DMS79 (cell line): Measurements from ENCODE around the gene HMCN1.
"Not testable (repeated sequence)": the region's sequence is repeated elsewhere in the genome, so short reads cannot be mapped to it uniquely, and the experiment has no call there.

ENCODE experiments used
- DNase-seq: peaks from one replicate; lab custom pipeline; 2025; lab: John Stamatoyannopoulos, UW

Gene HMCN1

DNA sequence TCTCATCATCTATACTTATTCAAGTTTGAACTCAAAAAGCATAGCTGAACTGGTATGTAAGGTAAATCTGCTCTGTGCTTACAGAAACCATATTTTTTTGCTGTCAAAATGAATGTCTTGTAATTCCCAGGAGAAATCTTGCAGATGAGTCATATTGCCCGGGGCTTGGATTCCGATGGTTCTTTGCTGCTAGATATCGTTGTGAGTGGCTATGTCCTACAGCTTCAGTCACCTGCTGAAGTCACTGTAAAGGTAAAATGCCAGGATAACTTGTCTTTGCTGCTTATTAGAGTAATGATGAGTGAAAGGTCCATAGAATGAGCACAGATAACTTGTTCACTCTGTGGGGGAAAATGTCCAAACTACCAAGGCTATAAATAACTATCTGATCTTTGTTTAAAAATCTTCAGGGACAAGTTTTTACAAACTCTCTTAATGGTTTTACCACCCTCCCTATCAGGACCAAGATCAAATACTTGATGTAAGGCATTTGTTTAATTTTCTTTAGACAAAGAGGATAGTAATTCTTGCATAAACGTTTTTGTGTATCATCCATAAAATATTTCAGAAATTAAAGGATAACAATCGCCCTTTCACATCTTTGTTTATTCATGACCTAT lies 418.5 kb downstream of the HMCN1 start:
- no peak for DNase-seq

DNA sequence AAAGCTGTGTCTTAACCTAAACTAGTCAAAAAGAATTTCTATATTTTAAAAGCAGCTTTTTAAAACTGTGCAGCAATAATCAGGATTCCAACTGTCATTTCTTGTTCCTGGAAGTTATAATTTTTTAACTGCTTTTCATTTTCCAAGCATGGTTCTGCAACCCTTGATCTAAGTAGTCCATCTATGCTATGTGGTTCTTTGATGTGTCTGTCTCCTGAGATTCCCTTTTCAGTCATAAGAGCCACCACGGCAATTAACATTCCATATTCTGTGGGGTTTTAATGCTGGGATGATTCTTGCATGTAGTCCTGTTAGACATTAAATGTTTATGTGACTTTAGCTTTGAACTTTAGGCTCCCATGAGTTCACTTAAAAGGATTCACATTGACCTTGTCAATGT lies 420.5 kb downstream of the HMCN1 start:
- DNase-seq: no peak

DNA sequence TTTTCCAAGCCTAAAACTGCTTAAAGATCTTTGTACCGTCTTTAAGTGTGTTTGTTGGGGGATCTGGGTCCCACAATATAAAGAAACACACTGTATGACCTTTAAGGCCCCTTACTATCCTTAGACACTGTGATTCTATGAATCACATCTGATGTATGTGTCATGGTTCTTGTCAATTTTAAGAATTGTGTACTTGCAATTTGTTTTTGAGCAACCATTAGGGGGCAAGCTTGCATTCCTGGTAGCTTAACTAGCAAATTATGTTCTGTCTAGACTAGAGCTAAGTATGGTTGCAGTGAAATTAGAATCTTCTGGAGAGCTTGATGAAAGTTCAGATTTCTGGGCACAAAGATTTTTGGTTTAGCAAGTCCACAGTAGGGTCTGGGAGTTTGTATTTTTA lies 421.4 kb downstream of the HMCN1 start:
- DNase-seq: no peak

DNA sequence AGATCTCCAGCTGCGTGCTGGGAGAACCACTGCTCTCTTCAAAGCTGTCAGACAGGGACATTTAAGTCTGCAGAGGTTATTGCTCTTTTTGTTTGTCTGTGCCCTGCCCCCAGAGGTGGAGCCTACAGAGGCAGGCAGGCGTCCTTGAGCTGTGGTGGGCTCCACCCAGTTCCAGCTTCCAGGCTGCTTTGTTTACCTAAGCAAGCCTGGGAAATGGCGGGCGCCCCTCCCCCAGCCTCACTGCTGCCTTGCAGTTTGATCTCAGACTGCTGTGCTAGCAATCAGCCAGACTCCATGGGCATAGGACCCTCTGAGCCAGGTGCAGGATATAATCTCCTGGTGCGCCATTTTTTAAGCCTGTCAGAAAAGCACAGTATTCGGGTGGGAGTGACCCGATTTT lies 428.7 kb downstream of the HMCN1 start:
- DNase-seq: not testable (repeated sequence)

DNA sequence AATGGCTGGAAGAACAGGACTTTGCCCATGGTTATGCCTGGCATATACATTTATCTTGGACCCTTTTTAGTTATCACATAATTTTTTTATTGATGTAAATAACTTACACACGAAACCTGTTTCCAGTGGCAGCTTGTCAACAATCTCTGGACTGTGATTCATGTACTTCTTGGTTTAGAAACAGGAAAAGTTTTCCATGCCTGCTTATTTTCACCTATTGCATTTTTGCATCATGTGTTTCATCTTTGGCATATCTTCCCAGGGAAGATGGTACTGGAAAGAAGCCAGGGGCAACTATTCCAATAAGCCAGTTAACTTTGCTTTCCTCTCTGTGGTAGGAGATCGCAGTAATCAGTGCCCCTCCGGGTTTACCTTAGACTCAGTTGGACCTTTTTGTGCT lies 430.6 kb downstream of the HMCN1 start:
- DNase-seq: no peak

DNA sequence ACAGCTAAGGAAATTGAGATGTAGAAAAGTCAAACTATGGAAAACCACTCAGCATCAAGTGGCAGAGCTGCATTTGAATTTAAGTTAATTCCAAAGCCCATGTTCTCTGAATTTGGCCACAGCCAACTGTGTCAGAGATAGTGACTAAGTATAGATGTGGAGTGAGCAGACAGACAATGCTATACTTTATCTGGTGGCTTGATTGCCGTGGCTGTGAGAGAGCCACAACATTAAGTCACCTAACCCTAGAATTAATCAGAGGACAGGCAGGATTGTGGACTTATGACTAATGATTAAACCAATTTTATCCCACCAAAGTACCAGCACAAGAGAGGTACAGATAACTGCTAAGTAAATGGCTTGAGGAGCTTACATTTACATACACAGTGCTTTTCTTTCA lies 431.1 kb downstream of the HMCN1 start:
- DNase-seq: no peak

DNA sequence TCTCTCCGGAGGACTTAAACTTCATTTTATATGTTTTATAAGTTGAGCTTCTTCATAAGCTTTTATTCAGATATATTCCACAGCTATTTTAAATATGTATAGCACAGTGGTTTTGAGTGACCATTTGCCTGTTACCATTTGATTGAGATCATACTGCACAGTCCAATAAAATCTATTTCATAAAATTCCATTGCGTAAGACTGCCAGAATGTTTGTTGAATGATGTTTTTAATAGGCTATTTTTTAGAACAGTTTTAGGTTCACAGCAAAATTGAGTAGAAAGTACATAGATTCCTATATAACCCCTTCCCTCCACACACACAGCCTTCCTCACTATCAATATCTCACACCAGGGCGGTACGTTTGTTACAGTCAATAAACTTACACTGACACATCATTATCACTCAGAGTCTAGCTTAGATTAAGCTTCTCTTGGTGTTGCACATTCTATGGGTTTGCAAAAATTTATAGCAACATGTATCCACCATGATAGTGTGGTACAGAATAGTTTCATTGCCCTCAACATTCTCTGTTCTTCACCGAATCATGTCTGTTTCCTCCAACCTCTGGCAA lies 433.0 kb downstream of the HMCN1 start:
- no peak for DNase-seq

DNA sequence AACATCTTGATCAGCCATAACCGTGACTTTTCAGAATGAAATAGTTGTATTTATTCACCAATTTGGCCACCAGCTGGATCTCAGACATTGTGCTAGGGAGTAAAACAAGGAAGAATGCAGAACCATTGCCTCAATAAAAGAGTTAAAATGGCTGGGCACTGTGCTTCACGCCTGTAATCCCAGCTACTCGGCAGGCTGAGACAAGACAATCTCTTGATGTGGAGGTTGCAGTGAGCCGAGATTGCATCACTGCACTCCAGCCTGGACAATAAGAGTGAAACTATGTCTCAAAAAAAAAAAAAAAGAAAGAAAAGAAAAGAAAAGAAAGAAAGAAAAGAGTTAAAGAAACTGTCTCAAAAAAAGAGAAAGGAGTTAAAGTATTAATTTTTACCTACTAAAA lies 441.4 kb downstream of the HMCN1 start:
- no peak for DNase-seq

DNA sequence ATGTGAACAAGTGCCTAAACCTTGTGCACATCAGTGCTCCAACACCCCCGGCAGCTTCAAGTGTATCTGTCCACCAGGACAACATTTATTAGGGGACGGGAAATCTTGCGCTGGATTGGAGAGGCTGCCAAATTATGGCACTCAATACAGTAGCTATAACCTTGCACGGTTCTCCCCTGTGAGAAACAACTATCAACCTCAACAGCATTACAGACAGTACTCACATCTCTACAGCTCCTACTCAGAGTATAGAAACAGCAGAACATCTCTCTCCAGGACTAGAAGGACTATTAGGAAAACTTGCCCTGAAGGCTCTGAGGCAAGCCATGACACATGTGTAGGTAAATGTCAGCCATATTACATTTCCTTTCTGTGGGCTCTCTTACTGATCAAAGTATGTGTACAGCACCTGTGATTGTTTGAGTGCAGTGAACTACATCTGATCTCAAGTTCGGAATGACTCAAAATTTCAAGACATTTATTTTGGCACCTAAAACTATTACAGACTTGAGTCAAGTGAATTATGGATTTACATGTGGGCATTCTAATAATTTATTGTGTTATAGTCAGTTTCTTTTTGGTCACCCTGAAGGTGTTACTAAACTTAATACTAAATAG lies 444.3 kb downstream of the HMCN1 start:
- no peak for DNase-seq

DNA sequence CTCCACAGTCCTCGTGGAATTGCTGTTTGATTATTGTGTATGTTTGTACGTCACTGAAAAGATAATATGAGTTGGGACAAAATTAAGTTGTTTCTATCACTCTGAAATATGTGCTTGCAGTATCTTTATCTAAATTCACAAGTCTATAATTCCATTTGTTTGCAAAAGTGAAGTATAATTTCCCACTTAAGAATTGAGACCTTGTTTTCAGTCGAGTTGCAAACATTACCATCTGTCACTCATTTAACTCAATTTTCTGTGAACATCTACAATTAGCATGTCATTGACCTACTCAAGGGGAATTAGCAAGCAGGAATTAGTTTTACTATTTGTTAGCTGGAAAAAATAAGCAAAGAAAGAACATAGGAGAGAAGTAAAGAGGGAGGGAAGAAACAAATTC lies 445.0 kb downstream of the HMCN1 start:
- DNase-seq: no peak

DNA sequence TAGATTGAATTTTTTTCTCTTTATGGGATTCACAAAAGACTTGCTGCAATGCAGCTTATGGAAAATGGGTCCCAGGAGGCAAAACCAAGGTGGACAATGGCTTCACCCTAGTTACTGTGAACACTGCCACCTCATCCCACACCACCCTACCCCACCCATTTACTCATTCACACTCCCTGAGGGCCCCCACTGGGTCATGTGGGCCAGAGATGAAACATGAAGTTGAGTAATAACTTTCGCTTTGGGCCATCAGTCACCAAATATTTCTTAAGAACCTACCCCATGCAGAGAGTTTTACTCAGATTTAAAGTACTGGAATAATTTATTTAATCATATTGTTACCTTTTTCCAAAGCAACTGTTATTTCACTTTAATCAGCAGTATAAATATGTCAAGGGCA lies 449.0 kb downstream of the HMCN1 start:
- no peak for DNase-seq

DNA sequence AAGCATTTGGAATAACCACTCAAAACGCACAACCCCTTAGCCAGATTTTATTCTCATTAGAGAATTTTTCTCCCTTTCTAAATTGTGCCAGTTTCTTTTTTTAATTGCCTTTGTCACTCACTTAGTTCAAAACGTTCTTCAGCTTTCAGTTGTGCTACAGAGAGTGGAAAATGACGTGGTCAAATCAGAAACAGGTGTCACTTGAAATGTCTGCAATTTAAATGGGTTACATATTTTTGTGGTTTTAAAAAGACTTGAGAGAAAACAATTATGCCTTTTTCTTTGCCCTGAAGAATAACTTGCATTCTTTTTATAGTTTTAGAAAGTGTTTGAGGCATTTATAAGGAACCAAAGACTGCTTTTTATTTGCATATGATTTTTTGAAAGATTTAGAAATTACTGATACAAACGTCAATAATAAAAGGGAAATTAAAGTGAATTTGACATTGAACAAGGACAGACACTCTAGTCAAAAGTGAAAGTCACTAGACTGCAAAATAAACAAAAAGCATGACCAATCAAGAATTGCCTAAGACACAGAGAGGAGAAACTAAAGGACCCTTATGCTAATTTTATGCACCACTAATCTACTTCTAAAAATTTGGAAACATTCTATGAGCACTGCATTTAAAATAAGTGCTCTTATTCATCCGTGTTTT lies 449.9 kb downstream of the HMCN1 start:
- DNase-seq: peak; percentile 42

DNA sequence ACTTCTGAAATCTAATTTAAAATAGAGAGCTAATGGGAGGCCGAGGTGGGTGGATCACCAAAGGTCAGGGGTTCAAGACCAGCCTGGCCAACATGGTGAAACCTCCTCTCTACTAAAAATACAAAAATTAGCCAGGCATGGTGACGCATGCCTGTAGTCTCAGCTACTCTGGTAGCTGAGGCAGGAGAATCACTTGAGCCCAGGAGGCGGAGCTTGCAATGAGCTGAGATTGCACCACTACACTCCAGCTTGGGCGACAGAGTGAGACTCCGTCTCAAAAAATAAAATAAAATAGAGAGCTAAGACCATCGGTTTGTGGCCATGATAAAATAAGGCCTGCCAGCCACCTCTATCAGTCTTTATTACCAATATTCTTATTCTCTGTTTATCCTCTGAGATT lies 452.1 kb downstream of the HMCN1 start:
- DNase-seq: not testable (repeated sequence)

DNA sequence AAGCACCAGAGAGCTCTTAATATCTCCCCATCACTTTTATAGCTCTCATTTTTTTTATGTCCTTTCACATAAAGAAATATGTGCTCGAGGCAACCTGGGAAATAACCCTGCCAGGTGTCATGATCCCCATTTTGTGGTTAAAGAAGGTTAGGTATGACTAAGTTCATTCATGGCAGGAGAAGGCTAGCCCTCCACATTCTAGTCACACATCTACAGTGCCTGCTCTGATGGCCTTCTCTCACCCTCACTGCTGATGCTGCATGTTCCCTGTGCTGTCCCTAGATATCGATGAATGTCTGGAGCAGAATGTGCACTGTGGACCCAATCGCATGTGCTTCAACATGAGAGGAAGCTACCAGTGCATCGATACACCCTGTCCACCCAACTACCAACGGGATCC lies 453.4 kb downstream of the HMCN1 start:
- no peak for DNase-seq

DNA sequence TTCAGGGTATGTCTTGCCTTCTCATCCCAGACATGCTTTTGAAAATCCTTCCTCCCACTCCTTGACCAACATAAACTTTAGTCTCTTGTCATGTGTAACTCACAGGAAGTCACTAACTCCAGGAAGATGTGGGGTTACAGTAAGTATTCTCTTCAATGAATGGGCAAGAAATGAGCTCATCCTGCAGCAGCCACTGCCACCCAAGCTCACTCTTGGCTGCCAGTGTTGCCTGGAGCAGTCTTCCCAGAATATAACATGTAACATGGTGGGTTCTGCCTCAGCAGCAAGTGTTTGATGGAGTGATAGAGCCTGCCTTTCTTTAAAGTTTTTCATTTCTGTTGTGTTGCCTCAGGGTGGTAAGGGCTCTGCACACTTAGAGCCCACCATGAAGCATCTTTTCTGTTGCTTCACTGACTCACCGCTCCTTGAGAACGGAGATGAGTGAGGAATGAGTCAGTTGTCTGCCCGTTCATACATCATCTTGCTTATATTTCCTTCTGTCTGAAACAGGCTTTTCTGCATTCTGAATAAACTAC lies 453.9 kb downstream of the HMCN1 start:
- DNase-seq: no peak

DNA sequence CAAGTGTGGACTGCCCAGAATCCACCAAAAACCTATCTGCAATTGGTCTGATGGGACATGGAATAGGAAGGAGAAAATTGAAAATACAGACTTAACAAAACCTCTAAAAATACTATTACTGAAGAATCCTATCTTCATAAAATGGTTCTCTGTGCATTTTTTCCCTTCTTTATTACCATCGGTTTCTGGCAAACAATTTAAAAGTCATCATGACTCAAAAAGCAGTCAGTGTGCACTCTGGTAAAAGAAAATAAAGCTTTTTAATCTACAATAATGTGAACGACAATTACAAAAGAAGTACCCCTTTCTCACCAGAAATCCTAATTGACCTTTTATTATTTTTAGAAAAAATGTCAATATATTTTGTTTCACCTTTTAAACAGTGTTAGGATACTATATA lies 454.5 kb downstream of the HMCN1 start:
- DNase-seq: no peak

DNA sequence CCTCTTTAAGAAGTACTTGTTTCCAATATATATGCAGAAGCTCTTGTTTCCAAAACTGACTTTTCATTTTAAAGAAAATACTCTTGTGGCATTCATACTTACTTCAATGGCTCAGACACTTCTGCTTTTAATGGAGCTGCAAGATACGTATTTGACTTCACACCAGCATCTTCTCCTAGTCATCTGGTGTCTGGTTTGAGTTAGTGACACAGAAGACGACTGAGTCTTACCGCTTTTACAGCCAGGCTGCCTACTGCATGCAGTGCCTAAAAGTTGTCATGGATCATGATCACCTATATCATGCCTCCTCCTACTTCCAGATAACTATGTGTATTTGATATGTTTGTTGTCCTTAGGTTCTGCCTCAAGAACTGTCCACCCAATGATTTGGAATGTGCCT lies 455.0 kb downstream of the HMCN1 start:
- DNase-seq: no peak

DNA sequence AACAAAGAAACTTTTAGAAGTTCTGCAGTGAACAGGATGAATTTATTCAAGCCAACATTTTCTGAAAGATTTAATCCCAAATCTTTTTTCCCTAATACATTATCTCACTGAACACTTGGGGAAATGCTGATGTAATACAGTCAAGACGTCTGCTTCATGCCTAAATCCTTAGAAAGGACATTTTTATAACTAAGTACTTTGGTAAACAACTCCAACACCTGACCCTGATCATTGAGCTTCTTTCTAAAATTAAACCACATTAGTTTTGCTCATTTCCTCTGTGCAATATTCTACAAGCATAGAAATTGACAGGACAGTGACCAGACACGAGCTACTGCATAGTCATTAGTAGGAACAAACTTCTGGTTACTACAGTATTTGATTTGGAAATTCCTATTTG lies 457.3 kb downstream of the HMCN1 start:
- no peak for DNase-seq

DNA sequence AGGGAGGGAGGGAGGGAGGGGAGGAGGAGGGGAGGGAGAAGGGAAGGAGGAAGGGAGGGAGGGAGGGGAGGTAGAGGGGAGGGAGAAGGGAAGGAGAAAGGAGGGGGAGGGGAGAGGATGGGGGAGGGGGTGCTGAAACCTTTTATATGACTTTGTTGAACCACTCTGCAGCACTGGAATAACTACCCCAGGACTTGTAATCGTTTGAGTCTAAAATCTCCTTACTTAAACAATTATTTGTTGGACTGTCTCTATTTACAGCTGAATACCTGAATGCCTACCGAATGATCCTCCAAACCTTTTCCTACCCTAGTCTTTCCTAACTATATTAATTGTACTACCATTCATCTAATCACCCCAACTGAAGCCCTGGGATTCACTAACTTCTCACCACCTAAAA lies 459.0 kb downstream of the HMCN1 start:
- DNase-seq: no peak

DNA sequence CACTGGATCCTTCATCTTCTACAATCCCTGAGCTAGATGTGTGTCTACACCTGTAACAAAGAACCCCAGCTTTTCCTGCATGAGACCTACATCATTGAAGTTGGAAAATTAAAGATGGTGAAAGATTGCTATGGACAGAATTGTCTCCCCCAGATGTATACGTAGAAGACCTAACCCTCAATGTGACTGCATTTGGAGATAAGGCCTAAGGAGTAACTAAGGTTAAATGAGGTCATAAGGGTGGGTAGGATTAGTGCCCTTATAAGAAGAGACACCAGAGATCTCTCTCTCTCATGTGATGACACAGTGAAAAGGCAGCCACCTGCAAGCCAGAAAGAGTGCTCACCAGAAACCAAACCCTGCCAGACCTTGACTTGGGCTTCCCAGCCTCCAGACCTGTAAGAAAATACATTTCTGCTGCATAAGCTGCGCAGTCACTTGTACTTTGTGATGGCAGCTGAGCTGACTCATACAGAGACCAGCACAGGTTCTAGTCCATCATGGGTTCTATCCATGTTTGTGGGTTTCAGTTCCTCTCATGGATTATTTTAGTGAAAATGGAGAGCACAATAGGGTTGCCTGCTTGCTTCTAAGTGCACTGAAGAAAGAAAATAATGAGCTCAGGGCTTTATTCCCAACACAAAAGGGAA lies 460.0 kb downstream of the HMCN1 start:
- DNase-seq: no peak

DNA sequence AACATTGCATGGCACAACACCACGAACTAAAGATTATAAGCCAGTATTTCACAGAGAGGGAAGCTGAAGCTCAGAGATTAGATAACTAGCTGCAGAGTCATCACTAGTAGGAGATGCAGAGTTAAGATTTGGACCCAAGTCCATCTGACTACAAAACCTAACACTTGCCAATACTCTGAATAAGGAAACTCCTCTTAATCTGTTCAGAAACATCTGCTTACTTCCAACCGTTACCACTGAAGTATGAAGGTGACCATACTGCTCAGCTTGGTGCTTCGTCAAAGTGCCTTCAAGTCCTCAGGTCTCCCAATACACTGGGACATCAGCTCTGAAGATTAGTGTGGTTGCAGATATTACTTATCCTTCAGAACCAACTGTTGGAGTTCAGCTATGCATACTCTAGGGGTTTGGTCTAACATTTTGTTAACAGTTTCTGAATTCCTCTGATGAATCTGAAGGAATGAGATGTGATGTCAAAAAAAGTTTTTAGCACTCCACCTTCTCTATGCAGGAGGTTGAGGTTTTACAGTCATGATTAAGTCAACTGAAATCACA lies 461.3 kb downstream of the HMCN1 start:
- no peak for DNase-seq

DNA sequence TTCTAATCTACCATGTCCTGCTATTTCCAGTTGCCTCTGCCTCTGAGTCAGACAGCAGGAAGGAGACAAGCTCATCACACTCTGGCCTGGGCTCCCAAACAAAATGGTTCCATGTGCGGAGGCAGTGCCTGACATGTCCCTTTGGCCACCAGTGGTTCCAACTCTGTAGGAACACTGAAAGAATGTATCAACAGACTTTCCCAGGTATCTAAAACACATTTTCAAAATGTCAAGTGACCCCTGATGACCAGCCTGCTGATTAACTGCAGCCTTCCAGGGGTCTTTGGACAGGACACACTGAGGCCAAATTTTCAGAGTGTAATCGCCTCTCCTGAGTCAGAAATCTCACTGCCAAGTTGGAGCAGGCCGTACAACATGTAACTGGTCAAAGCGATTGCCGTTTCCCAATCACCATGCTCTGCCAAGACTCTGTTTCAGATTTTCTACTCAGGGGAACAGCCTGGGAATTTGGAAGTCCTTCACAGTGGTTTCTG lies 468.1 kb downstream of the HMCN1 start:
- DNase-seq: no peak
